SJSA1 (cell line): ENCODE results near the gene EPO. TPM values are rescaled to one million over a fixed set of nuclear protein-coding genes. Genes with fewer than 3 reads are reported as not detected.
A peak's percentile ranks its signal among the peaks of the same experiment; 100 is the strongest.

Source experiments
- DNase-seq, 2 experiments: peaks; one replicate each; pipeline ENCODE4 v3.0.0-alpha.2; 2015 to 2020; ENCODE audit warnings: low spot score in 2 of 2, low read depth in 1 of 2
- H3K27ac ChIP-seq: fragments of 250-450 bp; sonication (Bioruptor Pico); 2 replicates; pipeline ENCODE4 v1.5.1; 2020; ENCODE audit warnings: mild to moderate bottlenecking, moderate library complexity
- H3K27me3 ChIP-seq: fragments of 250-450 bp; sonication (Bioruptor Pico); replicated peaks from 2 replicates; pipeline ENCODE4 v1.5.1; 2020; ENCODE audit warnings: mild to moderate bottlenecking, moderate library complexity
- H3K36me3 ChIP-seq: fragments of 250-450 bp; sonication (Bioruptor Pico); 2 replicates; pipeline ENCODE4 v1.5.1; 2020; ENCODE audit warnings: mild to moderate bottlenecking
- H3K4me1 ChIP-seq: fragments of 250-450 bp; sonication (Bioruptor Pico); replicated peaks from 2 replicates; pipeline ENCODE4 v1.6.1; 2021; ENCODE audit warnings: mild to moderate bottlenecking
- H3K4me3 ChIP-seq: fragments of 250-450 bp; sonication (Bioruptor Pico); 2 replicates; pipeline ENCODE4 v1.5.1; 2020; ENCODE audit warnings: mild to moderate bottlenecking
- H3K9me3 ChIP-seq: fragments of 250-450 bp; sonication (Bioruptor Pico); replicated peaks from 2 replicates; pipeline ENCODE4 v1.5.1; 2020; ENCODE audit warnings: mild to moderate bottlenecking
- total RNA-seq: library from RNA; depleted of rRNA; stranded (reverse); fragments of >200 nt; shearing (Covaris generic); gene quantifications from 2 replicates; pipeline ENCODE4 v1.2.3, GENCODE V29; 2014

Gene EPO
- total RNA-seq, 1 experiment from 2014 or later = not detected

GRCh38 chr7:100679129-100679926 lies 40.9 kb upstream of the EPO start:
- Histone ChIP-seq H3K4me1 (0 out of 2 replicates have a peak, but pooled peaks cover 13% of the 10 kb centered on the region), H3K27me3 (no peaks in the 10 kb centered on the region), H3K4me3 (no peak overlapping the region), H3K9me3 (no peaks in the 10 kb centered on the region), H3K27ac (no peak overlapping the region), H3K36me3 (peaks cover 81% of the 10 kb centered on the region)
- DNase-seq = no peak

- Histone ChIP-seq H3K27ac (no peak overlapping the region), H3K4me1 (0 out of 2 replicates have a peak, but pooled peaks cover 13% of the 10 kb centered on the region), H3K36me3 (peaks cover 83% of the 10 kb centered on the region), H3K27me3 (no peaks in the 10 kb centered on the region), H3K4me3 (no peak overlapping the region), H3K9me3 (no peaks in the 10 kb centered on the region)
- DNase-seq = no peak
These were observed 40.2 kb upstream of the EPO start for GRCh38 chr7:100679927-100680575.

GRCh38 chr7:100680576-100681271 lies 39.5 kb upstream of the EPO start:
- DNase-seq = peak in 1 of 2 experiments; percentile 38
- 0 out of 2 replicates have a peak, but pooled peaks cover 10% of the 10 kb centered on the region for H3K4me1 ChIP-seq
- no peak overlapping the region for H3K4me3 ChIP-seq
- H3K36me3 ChIP-seq = peaks cover 89% of the 10 kb centered on the region
- H3K27ac ChIP-seq = no peak overlapping the region
- H3K27me3 ChIP-seq = no peaks in the 10 kb centered on the region
- H3K9me3 ChIP-seq = no peaks in the 10 kb centered on the region

DNA sequence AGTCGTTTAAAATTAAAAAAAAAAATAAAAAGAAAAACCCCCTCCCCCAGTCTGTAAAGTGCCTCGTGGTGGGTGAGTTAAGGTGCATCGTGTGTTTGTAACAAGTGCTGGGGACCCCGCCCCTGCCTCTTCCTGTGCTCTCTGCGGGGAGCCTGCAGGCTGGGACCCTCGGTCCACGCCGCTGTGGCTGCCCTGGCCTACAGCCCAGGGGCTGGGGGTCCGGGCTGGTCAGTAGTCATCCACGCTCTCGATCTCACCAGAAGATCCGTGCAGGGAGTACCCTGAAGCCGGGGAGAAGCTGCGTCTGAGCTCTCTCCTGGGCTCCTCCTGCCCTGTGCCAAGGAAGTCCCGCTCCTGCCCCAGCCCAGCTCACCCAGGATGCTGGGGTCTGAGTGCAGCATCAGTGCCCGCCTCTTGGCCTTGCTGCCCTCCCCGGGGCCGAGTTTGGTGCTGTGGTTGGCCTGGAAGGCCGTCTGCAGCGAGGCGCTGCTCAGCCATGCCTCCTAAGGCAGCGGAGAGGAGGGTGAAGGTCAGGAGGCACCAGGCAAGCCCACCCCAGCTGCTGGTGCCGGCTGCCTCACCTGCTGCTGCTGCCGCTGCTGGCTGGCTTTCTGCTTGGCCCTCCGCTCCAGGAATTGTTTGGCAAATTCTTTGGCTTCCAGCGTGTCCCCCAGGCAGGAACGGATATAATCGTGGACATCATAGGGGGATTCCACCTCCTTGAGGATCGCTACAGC lies 38.6 kb upstream of the EPO start:
- Histone ChIP-seq H3K4me3 (no peak overlapping the region), H3K9me3 (no peaks in the 10 kb centered on the region), H3K27me3 (no peaks in the 10 kb centered on the region), H3K4me1 (0 out of 2 replicates have a peak, but pooled peaks cover 5% of the 10 kb centered on the region), H3K27ac (no peak overlapping the region), H3K36me3 (peaks cover 91% of the 10 kb centered on the region)
- no peak for DNase-seq

DNA sequence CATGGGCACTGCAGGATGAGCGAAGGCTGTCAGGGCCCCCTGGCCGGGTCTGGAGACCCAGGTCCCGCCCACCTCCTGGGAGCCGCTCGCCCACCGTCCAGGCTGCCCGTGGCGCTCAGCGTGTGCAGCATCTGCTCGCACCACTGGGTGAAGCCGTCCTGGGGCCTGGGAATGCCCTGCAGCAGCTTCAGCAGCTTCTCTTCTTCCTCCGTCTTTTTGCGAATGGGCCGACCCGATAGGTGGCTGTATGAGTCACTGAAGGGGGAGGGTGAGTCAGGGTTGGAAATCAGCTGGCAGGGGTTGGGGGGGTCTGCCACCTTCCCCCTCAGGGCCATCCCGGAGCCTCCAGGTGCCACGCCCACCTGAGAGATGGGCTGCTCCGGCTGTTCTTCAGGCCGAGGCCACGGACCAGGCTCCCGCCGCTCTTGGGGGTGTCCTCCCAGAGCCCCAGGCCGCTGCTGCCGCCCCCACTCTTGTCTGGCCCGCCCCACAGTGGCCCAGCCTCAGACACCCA lies 38.0 kb upstream of the EPO start:
- Histone ChIP-seq H3K36me3 (peaks cover 91% of the 10 kb centered on the region), H3K4me1 (0 out of 2 replicates have a peak, but pooled peaks cover 5% of the 10 kb centered on the region), H3K27ac (no peak overlapping the region), H3K9me3 (no peaks in the 10 kb centered on the region), H3K27me3 (no peaks in the 10 kb centered on the region), H3K4me3 (no peak overlapping the region)
- peak in 1 of 2 experiments; percentile 53 for DNase-seq

- no peak overlapping the region for H3K27ac ChIP-seq
- H3K9me3 ChIP-seq = no peaks in the 10 kb centered on the region
- no peaks in the 10 kb centered on the region for H3K27me3 ChIP-seq
- no peak overlapping the region for H3K4me3 ChIP-seq
- H3K36me3 ChIP-seq = peaks cover 87% of the 10 kb centered on the region
- 0 out of 2 replicates have a peak, but pooled peaks cover 5% of the 10 kb centered on the region for H3K4me1 ChIP-seq
- DNase-seq = no peak
These were observed 37.1 kb upstream of the EPO start for GRCh38 chr7:100682991-100683658.

DNA sequence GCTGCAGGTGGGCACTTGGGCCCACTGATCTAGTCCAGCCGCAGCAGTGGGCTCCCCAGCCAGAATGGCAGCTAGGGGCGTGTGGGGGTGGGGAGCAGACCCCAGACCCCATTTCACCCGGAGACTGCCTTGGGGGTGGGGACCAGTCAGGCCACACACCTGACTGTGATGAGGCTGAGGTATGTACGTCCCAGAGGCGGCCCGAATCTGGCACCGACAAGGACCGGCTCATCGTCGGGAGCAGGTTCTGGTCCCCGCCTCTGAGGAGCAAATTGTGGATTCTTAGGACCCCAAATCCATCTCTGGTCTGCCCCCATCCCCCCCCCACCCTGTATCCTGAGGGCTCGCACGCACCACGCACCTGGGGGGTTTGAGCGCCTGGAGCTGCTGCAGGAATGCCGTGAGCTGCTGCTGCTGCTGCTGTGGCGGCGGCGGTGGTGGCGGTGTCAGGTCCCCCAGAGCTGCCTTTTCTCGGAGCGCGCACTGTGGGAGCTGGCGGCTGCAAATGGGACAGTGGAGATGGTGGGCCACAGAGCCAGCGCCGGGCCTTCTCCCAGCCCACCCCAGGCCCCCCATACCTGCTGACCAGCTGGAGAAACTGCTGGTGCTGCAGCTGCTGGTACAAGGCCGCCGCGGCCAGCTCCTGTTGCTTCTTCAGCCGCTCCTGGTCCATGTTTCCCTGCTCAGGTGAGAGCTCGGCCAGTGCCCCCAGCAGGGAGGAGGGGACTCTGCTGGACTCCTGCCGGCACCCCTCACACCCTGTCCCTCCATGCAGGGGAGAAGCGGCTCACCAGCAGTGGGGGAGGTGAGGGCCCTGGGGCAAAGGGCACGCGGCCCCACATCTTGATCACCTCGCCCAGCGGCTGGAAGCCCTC lies 36.4 kb upstream of the EPO start:
- peaks cover 85% of the 10 kb centered on the region for H3K36me3 ChIP-seq
- DNase-seq = no peak

GRCh38 chr7:100684534-100685042 lies 35.7 kb upstream of the EPO start:
- peak in 1 of 2 experiments; percentile 40 for DNase-seq
- Histone ChIP-seq H3K27ac (no peak overlapping the region), H3K4me3 (no peak overlapping the region), H3K4me1 (0 out of 2 replicates have a peak, but pooled peaks cover 5% of the 10 kb centered on the region), H3K9me3 (no peaks in the 10 kb centered on the region), H3K27me3 (no peaks in the 10 kb centered on the region), H3K36me3 (peaks cover 78% of the 10 kb centered on the region)

More for the DNA sequence above, 36.4 kb upstream of the EPO start:
- no peak overlapping the region for H3K4me3 ChIP-seq
- no peaks in the 10 kb centered on the region for H3K9me3 ChIP-seq
- 0 out of 2 replicates have a peak, but pooled peaks cover 5% of the 10 kb centered on the region for H3K4me1 ChIP-seq
- no peak overlapping the region for H3K27ac ChIP-seq
- H3K27me3 ChIP-seq = no peaks in the 10 kb centered on the region

DNA sequence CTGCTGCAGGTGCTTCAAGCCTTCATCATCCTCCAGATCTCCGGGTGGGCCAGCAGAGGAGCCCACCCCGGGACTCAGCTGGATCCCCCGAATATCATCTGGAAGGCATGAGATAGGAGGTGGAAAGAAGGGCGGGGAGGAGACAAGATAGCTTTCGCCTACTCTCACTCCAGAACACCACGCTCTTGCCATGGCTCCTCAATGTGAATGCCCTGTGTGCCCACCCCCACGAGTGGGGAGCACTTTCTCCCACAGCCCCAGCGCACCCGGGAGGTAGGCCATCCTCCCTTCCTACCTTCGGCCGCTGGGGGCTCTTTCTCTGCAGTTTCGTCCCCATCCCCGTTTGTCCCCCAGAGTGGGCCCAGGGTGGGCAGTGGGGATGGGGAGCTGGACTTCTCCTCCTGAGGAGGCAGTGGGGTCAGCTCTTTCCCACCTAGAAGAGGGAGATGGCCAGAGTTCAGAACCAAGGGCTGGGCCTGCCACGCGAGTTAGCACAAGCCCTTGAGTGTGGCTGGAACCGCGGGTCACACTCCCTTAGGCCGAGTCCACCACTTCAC lies 35.1 kb upstream of the EPO start:
- Histone ChIP-seq H3K4me3 (no peak overlapping the region), H3K36me3 (peaks cover 75% of the 10 kb centered on the region), H3K4me1 (0 out of 2 replicates have a peak, but pooled peaks cover 5% of the 10 kb centered on the region), H3K27me3 (no peaks in the 10 kb centered on the region), H3K9me3 (no peaks in the 10 kb centered on the region), H3K27ac (no peak overlapping the region)
- DNase-seq = no peak

DNA sequence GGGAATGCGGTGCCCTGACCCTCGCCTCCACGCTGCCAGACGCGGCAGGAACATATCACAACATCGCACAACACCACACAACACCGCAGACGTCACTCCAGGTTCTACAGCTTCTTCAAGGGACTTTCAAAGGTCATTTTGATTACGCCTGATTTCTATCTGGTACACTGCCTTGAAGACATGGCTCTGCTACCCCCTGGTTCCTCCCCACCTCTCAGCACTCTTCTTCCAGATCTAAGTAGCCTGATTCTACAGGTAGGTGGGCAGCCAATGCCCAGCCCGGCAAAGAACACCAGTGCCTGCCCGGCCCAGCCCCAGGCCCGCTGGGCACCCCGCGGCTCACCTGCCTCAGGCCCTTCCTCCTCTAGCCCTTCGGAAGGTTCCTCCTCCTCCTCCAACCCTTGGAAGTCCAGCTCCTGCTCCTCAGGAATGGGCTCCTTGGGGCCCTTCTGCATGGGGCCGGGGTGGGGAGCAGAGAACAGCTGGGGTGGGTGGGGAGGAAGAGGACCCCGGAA lies 34.6 kb upstream of the EPO start:
- Histone ChIP-seq H3K4me3 (no peak overlapping the region), H3K9me3 (no peaks in the 10 kb centered on the region), H3K4me1 (0 out of 2 replicates have a peak, but pooled peaks cover 5% of the 10 kb centered on the region), H3K27ac (no peak overlapping the region), H3K36me3 (peaks cover 69% of the 10 kb centered on the region), H3K27me3 (no peaks in the 10 kb centered on the region)
- no peak for DNase-seq

DNA sequence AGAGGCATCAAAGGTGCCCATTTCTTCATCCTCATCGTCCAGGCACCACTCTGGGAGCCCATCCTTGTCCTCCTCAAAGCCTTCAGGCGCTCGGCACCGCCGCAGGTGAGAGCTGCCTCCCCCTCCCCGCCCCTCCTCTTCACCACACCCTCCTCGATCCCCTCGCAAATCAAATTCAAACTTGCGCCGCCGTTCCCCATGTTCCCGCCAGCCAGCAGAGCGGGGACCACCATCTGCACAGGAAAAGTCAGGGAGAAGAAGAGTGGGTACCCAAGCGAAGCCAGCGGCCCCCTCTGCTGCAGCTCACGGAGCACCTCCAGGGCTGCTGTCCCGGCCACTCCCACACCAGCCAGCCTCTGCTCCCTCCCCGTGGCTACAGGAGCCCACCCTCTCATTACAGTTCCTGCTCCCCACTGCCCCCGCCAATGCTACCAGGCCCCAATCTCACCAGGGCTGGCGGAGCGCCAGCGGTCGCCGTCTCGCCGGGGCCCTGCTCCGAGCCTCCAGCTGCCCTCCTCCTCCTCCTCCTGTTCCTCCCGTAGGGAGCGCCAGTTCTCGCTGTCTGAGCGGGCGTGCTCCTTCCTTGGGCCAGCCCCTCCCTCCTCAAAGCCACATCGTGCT lies 34.0 kb upstream of the EPO start:
- DNase-seq = peak in 1 of 2 experiments; percentile 40
- Histone ChIP-seq H3K4me3 (no peak overlapping the region), H3K9me3 (no peaks in the 10 kb centered on the region), H3K27me3 (no peaks in the 10 kb centered on the region), H3K4me1 (0 out of 2 replicates have a peak, but pooled peaks cover 5% of the 10 kb centered on the region), H3K36me3 (peaks cover 65% of the 10 kb centered on the region), H3K27ac (no peak overlapping the region)
